Neural cell (in vitro differentiated cells): ENCODE data around the gene PARVB.

Experiments used
- EZH2 ChIP-seq: fragments of 200-600, 300-800 bp; shearing (Covaris generic), sonication (generic); IDR thresholded peaks from 2 replicates; pipeline ENCODE4 v1.6.1; 2014; ENCODE audit warnings: antibody characterized with exemption, low read length, borderline replicate concordance, mild to moderate bottlenecking; ENCODE audit not compliant: insufficient read depth, poor library complexity, severe bottlenecking
- REST ChIP-seq: IDR thresholded peaks from 2 replicates; pipeline ENCODE4 v1.6.1; 2012; ENCODE audit warnings: borderline replicate concordance

- no peak for TF ChIP-seq EZH2
- TF ChIP-seq REST = no peak
Measured at GRCh38 chr22:44102121-44102520, 78.0 kb downstream of the PARVB start.
